ENCODE results near the gene IRAG1. TPM values are rescaled to one million over a fixed set of nuclear protein-coding genes. Genes with fewer than 3 reads are reported as not detected.

Gene IRAG1
- total RNA-seq, 1 experiment from 2014 or later, result not detected

DNA sequence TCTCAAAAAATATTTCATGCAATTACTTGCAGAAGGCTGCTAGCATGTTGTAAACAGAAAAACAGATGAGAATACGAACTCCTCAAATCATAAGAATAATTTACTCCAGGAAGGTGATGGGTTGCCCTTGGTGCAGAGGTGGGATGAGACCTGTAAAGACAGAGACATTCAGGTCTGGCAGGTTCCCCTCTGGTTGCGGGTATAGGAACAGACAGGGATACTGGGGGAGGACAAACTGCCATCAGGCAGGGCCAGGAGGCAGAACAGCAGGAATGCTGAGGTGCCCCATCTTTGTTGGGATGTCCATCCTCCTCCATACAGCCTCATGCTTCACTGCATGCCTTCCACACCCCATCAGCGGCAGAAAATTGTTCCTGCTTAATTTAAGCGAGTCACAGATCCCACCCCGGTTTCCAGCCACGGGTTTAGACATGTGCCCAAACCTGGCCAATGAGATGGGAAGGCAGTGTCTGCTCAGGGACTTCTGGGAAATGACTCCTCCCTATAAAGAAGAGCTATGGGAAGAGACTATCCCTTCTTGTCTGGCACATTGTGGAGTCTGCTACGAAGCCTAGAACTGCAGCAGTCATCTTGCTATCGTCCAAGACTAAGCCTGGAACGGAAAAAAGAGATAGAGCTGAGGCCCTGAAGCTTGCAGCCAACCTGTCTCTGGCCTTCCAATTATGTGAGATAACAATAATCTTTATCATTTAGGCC is 23.1 kb upstream of the IRAG1 start:
- H3K27me3 ChIP-seq, result no peaks in the 10 kb centered on the region
- H3K36me3 ChIP-seq, result no peaks in the 10 kb centered on the region
- no peaks in the 10 kb centered on the region for H3K9me3 ChIP-seq
- H3K4me3 ChIP-seq, result no peak overlapping the region
- no peak for DNase-seq

DNA sequence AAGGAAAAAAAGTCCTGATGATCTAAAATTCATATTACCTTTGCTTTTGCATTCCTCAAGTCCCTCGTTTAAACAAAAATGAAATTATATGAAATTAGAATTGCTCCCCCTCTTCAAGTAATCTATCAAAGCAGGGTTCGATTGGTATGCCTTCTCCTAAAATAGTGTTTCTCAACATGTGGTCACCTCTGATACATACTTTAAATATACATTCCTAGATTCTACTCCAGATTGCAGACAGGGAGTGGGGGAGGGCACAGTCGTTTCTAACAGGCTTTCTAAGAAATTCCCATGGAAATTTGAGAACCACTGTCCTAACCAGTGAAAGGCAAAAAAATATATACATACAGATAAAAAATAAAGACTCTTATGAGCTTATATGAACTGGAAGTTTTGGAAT is 22.6 kb upstream of the IRAG1 start:
- no peak for DNase-seq
- H3K27me3 ChIP-seq, result no peaks in the 10 kb centered on the region
- no peaks in the 10 kb centered on the region for H3K9me3 ChIP-seq
- no peak overlapping the region for H3K4me3 ChIP-seq
- no peaks in the 10 kb centered on the region for H3K36me3 ChIP-seq

DNA sequence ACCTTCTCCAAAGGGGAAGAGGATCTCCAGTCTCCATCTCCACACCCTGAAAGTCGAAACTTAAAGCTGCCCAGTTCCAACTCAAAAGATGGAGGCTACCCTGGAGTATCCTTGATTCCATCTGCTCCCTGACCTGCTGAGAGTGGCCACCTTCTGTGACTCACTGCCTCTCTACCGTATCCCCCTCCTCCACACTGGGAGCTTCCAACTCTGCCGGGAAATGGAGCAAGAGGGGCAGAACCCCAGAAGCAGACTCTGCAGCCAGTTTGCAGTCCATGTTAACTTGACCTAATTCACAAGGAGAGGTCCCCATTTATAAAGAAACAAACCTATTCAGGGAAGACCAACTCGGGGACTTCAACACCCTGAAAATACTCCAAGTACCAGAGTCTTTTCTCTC is 22.0 kb upstream of the IRAG1 start:
- Histone ChIP-seq H3K4me3 (no peak overlapping the region), H3K9me3 (no peaks in the 10 kb centered on the region), H3K36me3 (no peaks in the 10 kb centered on the region), H3K27me3 (no peaks in the 10 kb centered on the region)
- DNase-seq, result no peak

DNA sequence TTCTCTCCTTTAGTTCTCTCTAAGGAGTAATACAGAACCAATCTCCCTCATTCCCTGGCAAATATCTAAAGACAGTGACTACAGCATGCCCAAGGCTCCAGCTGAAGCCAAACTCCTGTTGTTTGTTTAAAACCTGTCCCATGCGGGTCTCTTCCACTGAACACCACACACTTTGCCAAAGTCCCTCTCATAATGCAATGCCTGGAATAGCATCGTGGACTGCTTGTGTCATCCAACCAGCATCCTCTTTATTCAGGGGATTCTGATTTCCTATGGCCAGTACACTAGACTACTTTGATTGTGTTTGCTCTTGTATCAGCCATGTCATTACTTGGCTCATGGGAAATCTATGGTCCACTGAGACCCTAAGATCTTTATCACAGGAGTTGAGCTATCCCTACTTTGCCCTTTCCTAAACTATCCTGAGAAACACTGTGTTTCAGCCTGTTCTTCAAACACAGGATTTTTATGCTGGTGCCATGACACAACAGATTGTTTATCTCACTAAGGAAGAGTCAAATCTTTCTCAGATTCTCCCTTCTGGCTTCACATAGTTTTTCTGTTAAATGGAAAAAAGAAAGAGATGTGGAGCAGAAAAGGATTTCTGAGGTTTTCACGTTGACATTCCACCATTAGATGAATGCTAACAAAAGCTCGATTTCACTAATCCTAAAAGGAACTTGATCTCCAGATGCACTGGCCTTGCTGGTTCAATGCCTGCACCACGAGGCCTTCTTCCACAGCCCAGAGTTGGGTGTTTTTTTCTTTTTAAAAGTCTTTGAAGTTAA is 15.9 kb upstream of the IRAG1 start:
- no peak overlapping the region for H3K4me3 ChIP-seq
- no peaks in the 10 kb centered on the region for H3K9me3 ChIP-seq
- no peaks in the 10 kb centered on the region for H3K36me3 ChIP-seq
- no peaks in the 10 kb centered on the region for H3K27me3 ChIP-seq
- DNase-seq, result no peak

DNA sequence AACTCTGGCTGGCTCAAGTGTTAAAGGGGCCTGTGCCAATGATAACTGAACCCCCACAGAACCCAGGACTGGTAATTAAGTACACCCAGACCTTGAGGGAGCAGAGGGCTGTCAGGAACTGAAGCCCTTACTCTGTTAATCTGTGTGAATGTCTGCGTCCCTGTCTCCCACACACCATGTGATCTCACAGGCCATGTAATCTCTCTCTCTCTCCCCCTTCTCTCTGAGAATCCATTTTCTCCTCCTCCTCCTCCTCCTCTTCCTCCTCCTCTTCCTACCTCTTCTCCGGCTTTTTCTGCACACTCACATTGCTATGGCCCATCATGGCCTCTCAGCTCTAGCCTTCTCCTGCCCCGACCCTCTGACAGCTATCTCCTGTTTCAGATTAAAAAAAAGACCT is 14.6 kb upstream of the IRAG1 start:
- no peaks in the 10 kb centered on the region for H3K27me3 ChIP-seq
- H3K36me3 ChIP-seq, result no peaks in the 10 kb centered on the region
- no peaks in the 10 kb centered on the region for H3K9me3 ChIP-seq
- DNase-seq, result no peak
- no peak overlapping the region for H3K4me3 ChIP-seq

DNA sequence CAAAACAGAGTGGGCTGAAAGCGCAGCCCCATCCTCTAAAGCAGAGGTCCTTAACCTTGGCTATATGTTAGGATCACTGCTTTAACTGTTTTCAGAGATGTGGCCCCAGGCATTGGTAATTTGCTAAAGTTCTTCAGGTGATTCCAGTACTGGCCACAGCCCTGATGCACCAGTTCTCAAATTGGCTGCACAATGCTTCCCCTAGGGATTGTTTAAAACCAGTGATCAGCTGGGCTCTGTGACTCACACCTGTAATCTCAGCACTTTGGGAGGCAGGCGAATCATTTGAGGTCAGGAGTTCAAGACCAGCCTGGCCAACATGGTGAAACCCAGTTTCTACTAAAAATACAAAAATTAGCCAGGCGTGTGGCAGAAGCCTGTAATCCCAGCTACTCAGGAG is 8.4 kb upstream of the IRAG1 start:
- H3K4me3 ChIP-seq, result no peak overlapping the region
- no peaks in the 10 kb centered on the region for H3K36me3 ChIP-seq
- H3K27me3 ChIP-seq, result no peaks in the 10 kb centered on the region
- no peaks in the 10 kb centered on the region for H3K9me3 ChIP-seq
- DNase-seq, result peak; percentile 22

DNA sequence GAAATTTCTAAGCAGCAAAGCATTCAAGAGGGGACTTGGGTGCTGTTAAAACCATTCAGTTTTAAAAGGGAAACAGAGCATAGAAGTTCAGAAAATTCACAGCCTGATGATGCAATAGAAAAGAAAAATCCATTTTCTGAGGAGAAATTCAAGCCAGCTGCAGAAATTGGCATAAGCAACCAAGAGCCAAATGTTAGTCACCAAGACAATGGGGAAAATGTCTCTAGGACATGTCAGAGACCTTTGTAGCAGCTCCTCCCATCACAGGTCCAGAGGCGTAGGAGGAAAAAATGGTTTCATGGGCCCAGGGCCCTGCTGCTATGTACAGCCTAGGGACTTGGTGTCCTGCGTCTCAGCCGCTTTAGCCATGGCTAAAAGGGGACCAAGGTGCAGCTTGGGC is 5.5 kb upstream of the IRAG1 start:
- Histone ChIP-seq H3K36me3 (no peaks in the 10 kb centered on the region), H3K4me3 (no peak overlapping the region), H3K27me3 (no peaks in the 10 kb centered on the region), H3K9me3 (no peaks in the 10 kb centered on the region)
- no peak for DNase-seq

DNA sequence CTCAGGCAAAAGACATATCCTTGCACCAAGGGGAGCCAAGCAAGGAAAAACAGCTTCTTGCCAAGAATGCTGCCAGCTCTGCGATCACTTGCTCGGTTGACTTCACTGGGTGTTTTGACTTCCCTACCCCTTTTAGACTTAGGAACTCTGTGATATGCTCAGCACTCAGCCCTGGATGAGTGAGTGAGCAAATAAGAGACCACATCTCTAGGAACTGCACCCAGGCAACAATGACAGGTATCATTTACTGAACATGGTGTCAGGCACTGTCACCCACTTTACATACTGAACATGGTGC is 3.7 kb upstream of the IRAG1 start:
- Histone ChIP-seq H3K9me3 (no peaks in the 10 kb centered on the region), H3K27me3 (no peaks in the 10 kb centered on the region), H3K4me3 (no peak overlapping the region), H3K36me3 (no peaks in the 10 kb centered on the region)
- DNase-seq, result no peak

DNA sequence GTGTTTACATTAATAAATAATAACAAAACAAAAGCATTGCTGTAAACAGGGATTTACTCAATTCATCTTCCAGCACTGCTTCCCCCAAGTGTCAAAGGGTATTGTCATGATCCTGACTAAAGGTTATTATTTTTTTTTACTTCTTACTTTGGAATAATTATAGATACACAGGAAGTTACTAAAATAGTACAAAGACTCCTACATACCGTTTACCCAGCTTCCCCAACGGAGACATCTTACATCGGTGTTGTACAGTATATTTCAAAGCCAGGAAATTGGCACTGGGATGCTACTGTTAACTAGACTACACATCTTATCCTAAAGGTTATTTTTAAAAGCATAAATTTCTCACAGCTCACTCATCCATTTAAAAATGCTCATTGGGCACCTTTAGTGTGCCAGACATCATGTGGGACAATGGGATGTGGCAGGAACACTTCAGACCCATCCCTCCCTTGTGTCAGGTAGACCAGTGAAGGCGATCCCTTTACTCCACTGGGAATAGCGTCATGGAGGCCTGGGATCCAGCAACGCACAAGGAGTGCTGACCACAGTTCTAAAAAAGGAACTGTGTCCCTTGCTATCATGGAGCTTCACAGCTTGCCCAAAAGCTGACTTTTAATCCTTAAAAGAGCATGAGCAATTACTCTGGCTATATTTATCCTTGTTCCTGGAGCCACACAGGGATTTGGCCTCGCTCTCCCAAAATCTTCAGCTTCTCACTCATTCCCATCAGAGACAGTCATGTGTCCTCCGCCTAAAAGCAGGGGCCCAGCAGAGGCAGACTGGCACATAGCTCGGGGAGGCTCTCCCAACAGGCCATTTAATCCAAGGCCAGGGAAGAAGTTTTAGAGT is 3.1 kb upstream of the IRAG1 start:
- Histone ChIP-seq H3K9me3 (no peaks in the 10 kb centered on the region), H3K36me3 (no peaks in the 10 kb centered on the region), H3K4me3 (no peak overlapping the region), H3K27me3 (no peaks in the 10 kb centered on the region)
- DNase-seq, result no peak

DNA sequence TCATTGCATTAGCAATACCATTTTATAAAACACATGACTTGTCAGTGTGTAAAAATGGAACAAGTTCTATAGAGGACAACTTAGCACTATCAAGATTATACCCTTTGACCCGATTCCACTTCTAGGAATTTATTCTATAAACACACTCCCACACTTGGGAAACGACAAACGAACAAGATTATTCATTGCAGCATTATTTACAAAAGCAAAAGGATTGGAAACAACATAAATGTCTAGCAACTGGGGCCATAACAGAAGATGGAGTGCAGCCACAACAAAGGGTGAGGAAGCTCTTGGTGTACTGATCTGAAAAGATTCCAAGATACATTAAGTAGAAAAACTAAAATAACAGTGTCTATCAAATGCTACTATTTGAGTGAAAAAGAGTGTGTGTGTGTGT is 2.3 kb upstream of the IRAG1 start:
- H3K27me3 ChIP-seq, result no peaks in the 10 kb centered on the region
- H3K9me3 ChIP-seq, result no peaks in the 10 kb centered on the region
- DNase-seq, result no peak
- H3K4me3 ChIP-seq, result no peak overlapping the region
- H3K36me3 ChIP-seq, result no peaks in the 10 kb centered on the region

DNA sequence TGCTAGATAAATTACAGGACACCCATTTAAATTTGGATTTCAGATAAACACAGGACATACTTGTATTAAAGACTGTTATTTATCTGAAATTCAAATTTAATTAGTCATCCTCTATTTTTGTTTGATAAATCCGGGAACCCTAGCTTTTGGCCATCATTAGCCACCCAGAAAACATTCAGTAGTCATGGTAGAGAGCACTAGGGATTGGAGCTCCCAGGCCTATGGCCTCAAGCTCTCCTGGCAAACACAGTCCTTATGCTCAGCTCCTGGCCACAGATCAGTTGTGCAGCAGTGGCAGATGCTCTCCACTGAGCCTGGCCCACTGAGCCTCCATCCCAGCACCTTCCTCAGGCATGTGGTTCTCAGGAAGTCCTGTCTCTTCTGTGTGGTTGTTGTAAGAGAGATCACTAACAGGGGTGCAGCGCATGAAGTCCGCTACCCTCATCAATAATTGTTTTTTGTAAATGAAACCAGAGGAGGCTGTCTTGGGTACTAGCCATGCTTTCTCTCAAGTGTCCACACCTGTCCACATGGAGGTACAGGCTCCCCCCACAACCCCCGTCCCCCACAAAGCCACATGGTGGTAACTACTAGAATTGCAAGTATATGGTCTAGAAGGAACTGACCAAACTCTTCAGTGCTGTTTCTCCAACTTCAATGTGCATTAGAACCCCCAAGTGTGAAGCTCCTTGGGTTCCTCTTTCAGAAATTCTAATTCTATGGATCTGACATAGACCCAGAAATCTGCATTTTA is 1.1 kb upstream of the IRAG1 start:
- DNase-seq, result peak; percentile 34
- Histone ChIP-seq H3K9me3 (no peaks in the 10 kb centered on the region), H3K4me3 (no peak overlapping the region)

DNA sequence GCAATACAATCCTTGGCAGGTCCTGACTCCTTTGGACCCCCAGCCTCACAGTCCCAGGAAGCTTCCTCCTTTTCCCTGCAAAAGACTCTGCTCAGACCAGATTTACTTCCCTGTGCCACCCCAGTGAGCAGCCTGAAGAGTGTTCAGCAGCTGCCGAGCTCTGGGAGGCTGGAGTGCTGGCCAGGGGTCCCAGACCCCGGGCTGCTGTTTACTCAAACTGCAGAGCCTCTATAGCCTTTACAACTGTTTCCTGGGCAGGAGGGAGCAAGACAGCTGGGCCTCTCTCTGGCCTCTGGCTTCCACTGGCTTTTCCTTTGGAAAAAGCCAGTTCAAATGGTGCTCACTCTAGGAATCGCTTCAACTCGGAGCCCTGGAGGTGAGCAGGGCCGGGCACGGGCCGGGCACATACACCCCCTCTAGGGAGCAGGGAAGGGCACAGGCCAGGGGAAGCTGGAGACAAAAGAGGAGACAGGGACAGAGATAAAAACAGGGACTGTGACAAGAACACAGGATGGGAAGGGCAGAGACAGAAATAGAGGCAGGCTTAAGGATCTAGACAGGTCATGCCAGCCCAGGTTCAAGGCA is 932 bp downstream of the IRAG1 start:
- Histone ChIP-seq H3K4me3 (no peak overlapping the region), H3K27me3 (no peaks in the 10 kb centered on the region), H3K36me3 (no peaks in the 10 kb centered on the region), H3K9me3 (no peaks in the 10 kb centered on the region)
- no peak for DNase-seq

More for the DNA sequence above, 1.1 kb upstream of the IRAG1 start:
- no peaks in the 10 kb centered on the region for H3K36me3 ChIP-seq
- no peaks in the 10 kb centered on the region for H3K27me3 ChIP-seq

DNA sequence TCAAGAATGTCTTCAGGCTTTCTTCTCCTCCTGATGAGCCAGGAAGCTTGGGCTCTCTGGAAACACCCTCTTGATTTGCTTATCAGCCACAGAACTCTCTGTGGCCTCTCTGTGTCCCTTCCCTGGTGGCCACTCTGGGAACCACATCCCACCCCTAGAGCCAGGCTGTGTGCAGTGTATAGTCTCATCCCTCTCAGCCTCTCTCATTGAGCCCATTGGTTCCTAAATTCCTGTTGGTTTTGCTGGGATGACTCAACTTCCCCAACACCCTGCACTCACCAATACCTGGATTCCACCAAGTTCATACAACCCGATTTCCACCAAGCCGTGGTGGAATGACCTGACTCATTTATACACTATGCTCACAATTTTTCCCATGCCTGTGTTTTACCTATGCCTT is 5.2 kb downstream of the IRAG1 start:
- DNase-seq, result no peak
- no peaks in the 10 kb centered on the region for H3K9me3 ChIP-seq
- H3K4me3 ChIP-seq, result no peak overlapping the region
- no peaks in the 10 kb centered on the region for H3K27me3 ChIP-seq
- no peaks in the 10 kb centered on the region for H3K36me3 ChIP-seq

DNA sequence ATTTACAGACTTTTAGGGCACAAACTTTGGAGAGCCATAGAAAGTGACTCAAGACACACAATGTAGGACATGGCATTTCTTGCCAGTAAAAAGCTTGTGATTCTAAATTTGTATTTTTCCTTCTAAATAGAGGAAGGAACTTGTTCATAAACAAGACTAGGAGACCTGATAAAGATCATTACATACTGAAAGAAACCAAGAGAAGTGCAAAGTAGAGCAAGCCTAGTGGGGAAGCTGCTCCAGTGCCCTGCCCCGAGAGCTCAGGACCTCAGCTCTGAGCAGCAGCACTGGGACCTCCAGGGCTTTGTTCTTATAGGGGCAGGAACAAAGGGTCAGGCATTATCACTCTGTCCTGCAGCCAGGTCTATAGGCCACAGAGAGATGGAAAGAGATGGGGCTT is 7.2 kb downstream of the IRAG1 start:
- H3K27me3 ChIP-seq, result no peaks in the 10 kb centered on the region
- DNase-seq, result no peak
- no peaks in the 10 kb centered on the region for H3K36me3 ChIP-seq
- H3K4me3 ChIP-seq, result no peak overlapping the region
- H3K9me3 ChIP-seq, result no peaks in the 10 kb centered on the region

DNA sequence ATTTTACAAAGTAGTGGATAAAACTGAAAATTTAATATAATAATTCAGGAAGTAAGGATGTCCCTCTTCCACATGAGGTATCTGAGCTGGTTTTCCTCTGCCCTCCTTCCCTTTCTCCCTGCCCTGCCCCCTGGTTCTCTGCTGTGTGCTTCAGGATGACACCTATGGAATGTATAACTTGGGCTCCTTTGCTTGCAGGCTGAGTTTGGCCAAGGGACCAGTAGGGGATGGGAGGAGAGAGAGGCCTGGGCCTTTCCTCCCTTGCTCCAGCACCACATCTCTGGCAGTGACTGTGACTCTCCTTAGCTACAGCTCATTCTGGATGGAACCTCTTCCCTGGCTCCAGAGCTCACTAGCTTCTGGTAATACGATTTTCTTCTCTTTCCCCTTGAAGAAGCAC is 10.1 kb downstream of the IRAG1 start:
- DNase-seq, result no peak
- no peaks in the 10 kb centered on the region for H3K27me3 ChIP-seq
- no peaks in the 10 kb centered on the region for H3K36me3 ChIP-seq
- no peaks in the 10 kb centered on the region for H3K9me3 ChIP-seq
- no peak overlapping the region for H3K4me3 ChIP-seq

DNA sequence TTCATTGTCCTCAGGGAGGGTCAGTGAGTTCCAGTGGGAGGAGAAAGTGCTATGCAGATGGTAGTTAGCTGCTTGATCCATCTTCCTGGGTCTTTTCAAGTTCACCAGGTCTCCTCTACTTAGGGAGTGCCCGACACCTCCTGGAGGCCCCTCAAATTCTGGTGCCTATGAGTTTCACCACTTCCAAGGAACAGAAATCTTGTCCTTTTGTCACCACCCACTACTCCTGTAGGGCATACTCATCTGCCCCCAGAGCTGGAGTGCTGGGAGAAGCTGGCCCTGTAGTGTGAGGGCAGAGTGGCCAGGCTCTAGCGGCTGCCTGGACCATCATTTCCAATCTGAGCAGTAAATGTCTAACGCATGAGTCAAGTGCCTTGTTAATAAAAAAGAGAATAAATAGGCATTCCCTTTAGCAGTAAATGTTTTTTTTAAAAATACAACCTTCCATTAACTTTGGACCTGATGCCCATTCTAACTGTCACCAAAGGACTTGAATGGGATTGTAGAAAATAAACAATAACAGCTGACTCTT is 12.5 kb downstream of the IRAG1 start:
- H3K36me3 ChIP-seq, result no peaks in the 10 kb centered on the region
- no peaks in the 10 kb centered on the region for H3K9me3 ChIP-seq
- no peaks in the 10 kb centered on the region for H3K27me3 ChIP-seq
- no peak overlapping the region for H3K4me3 ChIP-seq
- no peak for DNase-seq
